Activated naive CD8-positive, alpha-beta T cell (primary cell): ENCODE data around the gene TSPAN15.

Experiments used
- H3K27ac Mint-ChIP-seq: one replicate; pipeline ENCODE4 v1.8.0; 2021; ENCODE audit warnings: mixed read lengths
- H3K27me3 Mint-ChIP-seq: one replicate; pipeline ENCODE4 v1.8.0; 2021; ENCODE audit warnings: mixed read lengths
- H3K36me3 Mint-ChIP-seq: one replicate; pipeline ENCODE4 v1.8.0; 2021; ENCODE audit warnings: mixed read lengths
- H3K4me1 Mint-ChIP-seq: one replicate; pipeline ENCODE4 v1.8.0; 2021; ENCODE audit warnings: low read depth, mixed read lengths
- H3K4me3 Mint-ChIP-seq: one replicate; pipeline ENCODE4 v1.8.0; 2021; ENCODE audit warnings: mild to moderate bottlenecking, mixed read lengths
- H3K9me3 Mint-ChIP-seq: one replicate; pipeline ENCODE4 v1.8.0; 2021; ENCODE audit warnings: low read depth, mixed read lengths

TSPAN15 gene

DNA sequence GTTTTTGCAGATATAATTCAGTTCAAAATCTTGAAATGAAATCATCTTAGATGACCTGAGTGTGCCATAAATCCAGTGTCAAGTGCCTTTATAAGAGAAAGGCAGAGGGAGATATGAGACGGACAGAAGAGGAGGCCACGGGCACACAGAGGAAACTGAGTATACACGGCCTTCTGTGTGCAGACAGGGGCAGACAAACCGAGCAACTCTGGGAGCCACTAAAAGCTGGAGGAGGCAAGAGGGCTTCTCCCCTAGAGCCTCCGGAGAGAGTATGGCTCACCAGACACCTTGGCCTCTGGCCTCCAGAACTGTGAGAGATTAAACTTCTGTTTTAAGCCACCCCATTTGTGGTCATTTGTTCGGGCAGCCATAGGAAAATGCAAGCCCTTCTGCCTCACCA, 12.6 kb downstream of the TSPAN15 start:
- Mint-ChIP-seq H3K4me3 (no peak overlapping the region), H3K4me1 (no peaks in the 10 kb centered on the region), H3K36me3 (no peaks in the 10 kb centered on the region), H3K9me3 (no peaks in the 10 kb centered on the region), H3K27ac (no peak overlapping the region), H3K27me3 (peaks cover 2% of the 10 kb centered on the region)

GRCh38 chr10:69464401-69464800, 13.1 kb downstream of the TSPAN15 start:
- H3K27me3 Mint-ChIP-seq: peaks cover 2% of the 10 kb centered on the region
- H3K4me3 Mint-ChIP-seq: no peak overlapping the region
- no peak overlapping the region for H3K27ac Mint-ChIP-seq
- no peaks in the 10 kb centered on the region for H3K9me3 Mint-ChIP-seq
- no peaks in the 10 kb centered on the region for H3K36me3 Mint-ChIP-seq
- H3K4me1 Mint-ChIP-seq: no peaks in the 10 kb centered on the region

DNA sequence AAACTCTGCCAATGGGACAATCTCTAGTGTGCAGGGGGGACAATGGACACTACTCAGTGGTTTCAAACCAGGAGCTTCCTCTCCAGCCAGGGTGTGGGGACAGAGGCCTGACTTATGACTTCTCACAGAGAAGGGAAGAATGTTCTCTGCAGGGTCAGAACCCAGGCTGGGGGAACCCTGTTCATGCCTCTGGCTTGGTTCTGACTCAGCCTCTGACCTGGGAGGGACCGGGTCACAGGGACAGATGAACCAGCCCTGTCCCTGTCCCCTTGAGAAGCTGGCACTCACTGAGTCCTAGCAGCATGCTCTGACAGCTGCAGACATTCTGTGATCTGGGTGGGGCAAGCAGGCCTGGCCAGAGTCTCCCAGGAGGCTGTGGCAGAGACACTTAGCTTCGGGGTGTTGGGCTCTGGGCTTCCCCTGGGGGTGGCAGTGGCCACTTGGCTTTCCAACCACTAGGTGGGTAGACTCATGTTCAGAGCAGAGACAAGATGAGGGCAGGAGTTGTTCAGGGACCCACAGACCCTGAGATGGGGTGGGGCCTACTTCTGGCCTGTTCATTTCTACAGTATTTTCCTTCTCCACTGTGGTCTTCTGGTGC, 13.6 kb downstream of the TSPAN15 start:
- Mint-ChIP-seq H3K9me3 (no peaks in the 10 kb centered on the region), H3K4me1 (no peaks in the 10 kb centered on the region), H3K36me3 (no peaks in the 10 kb centered on the region), H3K4me3 (no peak overlapping the region), H3K27ac (no peak overlapping the region), H3K27me3 (peaks cover 2% of the 10 kb centered on the region)

- Mint-ChIP-seq H3K27me3 (peaks cover 2% of the 10 kb centered on the region), H3K36me3 (no peaks in the 10 kb centered on the region), H3K9me3 (no peaks in the 10 kb centered on the region), H3K27ac (no peak overlapping the region), H3K4me3 (no peak overlapping the region), H3K4me1 (no peaks in the 10 kb centered on the region)
Measured at GRCh38 chr10:69465457-69466157, 14.3 kb downstream of the TSPAN15 start.

GRCh38 chr10:69466158-69466490, 14.9 kb downstream of the TSPAN15 start:
- Mint-ChIP-seq H3K27ac (no peak overlapping the region), H3K36me3 (no peaks in the 10 kb centered on the region), H3K27me3 (peaks cover 2% of the 10 kb centered on the region), H3K4me1 (no peaks in the 10 kb centered on the region), H3K4me3 (no peak overlapping the region), H3K9me3 (no peaks in the 10 kb centered on the region)

GRCh38 chr10:69466689-69467088, 15.4 kb downstream of the TSPAN15 start:
- H3K4me1 Mint-ChIP-seq: no peaks in the 10 kb centered on the region
- H3K27ac Mint-ChIP-seq: no peak overlapping the region
- H3K36me3 Mint-ChIP-seq: no peaks in the 10 kb centered on the region
- no peaks in the 10 kb centered on the region for H3K9me3 Mint-ChIP-seq
- H3K4me3 Mint-ChIP-seq: no peak overlapping the region
- H3K27me3 Mint-ChIP-seq: peaks cover 2% of the 10 kb centered on the region

DNA sequence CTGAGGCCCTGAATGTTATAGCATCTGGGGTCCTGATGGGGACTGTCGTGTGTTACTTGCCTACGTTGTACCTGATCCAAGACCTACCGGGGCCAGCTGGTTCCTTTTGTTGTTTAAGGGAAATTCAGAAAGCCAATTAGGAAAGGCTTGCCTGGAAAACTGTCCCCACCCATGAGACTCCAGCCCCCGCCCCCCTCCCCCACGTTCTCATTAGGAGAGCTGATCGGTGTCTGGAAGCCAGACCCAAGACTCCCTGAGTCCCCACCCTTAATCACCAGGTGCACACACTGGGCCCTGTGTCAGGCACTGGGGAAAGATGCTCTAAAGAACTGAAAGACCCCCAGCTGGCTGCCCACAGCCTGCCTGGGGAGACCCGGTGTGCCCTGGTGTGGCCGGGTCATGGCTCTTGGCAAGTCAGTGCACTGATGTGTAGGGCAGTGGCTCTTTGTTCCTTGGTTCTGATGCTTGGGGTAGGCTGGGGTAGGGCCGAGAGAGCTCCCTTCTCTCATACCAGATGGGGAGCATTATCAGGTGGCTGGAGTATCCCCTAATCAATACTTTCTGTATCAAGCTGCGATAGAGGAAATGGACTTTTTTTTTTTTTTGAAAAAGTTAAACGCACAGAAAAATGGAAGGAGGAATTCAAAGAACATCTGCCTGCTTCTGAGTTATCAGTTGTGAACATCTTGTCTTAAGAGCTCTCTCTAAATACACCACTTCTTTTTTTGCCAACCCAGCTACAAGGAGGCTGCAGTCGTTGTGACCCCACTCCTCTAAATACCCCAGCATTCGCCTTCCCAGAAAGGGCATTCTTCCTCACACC, 16.9 kb downstream of the TSPAN15 start:
- H3K36me3 Mint-ChIP-seq: no peaks in the 10 kb centered on the region
- no peaks in the 10 kb centered on the region for H3K9me3 Mint-ChIP-seq
- no peak overlapping the region for H3K4me3 Mint-ChIP-seq
- no peak overlapping the region for H3K27ac Mint-ChIP-seq
- H3K4me1 Mint-ChIP-seq: no peaks in the 10 kb centered on the region
- H3K27me3 Mint-ChIP-seq: no peaks in the 10 kb centered on the region

- Mint-ChIP-seq H3K27ac (no peak overlapping the region), H3K9me3 (no peaks in the 10 kb centered on the region), H3K36me3 (no peaks in the 10 kb centered on the region), H3K4me3 (no peak overlapping the region), H3K27me3 (no peaks in the 10 kb centered on the region), H3K4me1 (no peaks in the 10 kb centered on the region)
Measured at GRCh38 chr10:69468751-69469089, 17.5 kb downstream of the TSPAN15 start.

- Mint-ChIP-seq H3K27me3 (no peaks in the 10 kb centered on the region), H3K4me3 (no peak overlapping the region), H3K4me1 (no peaks in the 10 kb centered on the region), H3K27ac (no peak overlapping the region), H3K36me3 (no peaks in the 10 kb centered on the region), H3K9me3 (no peaks in the 10 kb centered on the region)
Measured at GRCh38 chr10:69469976-69470375, 18.7 kb downstream of the TSPAN15 start.

- Mint-ChIP-seq H3K27me3 (no peaks in the 10 kb centered on the region), H3K36me3 (no peaks in the 10 kb centered on the region), H3K27ac (no peak overlapping the region), H3K4me3 (no peak overlapping the region), H3K9me3 (no peaks in the 10 kb centered on the region), H3K4me1 (no peaks in the 10 kb centered on the region)
Measured at GRCh38 chr10:69470463-69471384, 19.5 kb downstream of the TSPAN15 start.

GRCh38 chr10:69472142-69472541, 20.9 kb downstream of the TSPAN15 start:
- no peaks in the 10 kb centered on the region for H3K27me3 Mint-ChIP-seq
- no peaks in the 10 kb centered on the region for H3K36me3 Mint-ChIP-seq
- no peaks in the 10 kb centered on the region for H3K9me3 Mint-ChIP-seq
- no peak overlapping the region for H3K4me3 Mint-ChIP-seq
- H3K4me1 Mint-ChIP-seq: no peaks in the 10 kb centered on the region
- H3K27ac Mint-ChIP-seq: no peak overlapping the region

GRCh38 chr10:69472544-69472943, 21.3 kb downstream of the TSPAN15 start:
- H3K9me3 Mint-ChIP-seq: no peaks in the 10 kb centered on the region
- no peaks in the 10 kb centered on the region for H3K36me3 Mint-ChIP-seq
- H3K4me3 Mint-ChIP-seq: no peak overlapping the region
- no peaks in the 10 kb centered on the region for H3K27me3 Mint-ChIP-seq
- no peak overlapping the region for H3K27ac Mint-ChIP-seq
- H3K4me1 Mint-ChIP-seq: no peaks in the 10 kb centered on the region

DNA sequence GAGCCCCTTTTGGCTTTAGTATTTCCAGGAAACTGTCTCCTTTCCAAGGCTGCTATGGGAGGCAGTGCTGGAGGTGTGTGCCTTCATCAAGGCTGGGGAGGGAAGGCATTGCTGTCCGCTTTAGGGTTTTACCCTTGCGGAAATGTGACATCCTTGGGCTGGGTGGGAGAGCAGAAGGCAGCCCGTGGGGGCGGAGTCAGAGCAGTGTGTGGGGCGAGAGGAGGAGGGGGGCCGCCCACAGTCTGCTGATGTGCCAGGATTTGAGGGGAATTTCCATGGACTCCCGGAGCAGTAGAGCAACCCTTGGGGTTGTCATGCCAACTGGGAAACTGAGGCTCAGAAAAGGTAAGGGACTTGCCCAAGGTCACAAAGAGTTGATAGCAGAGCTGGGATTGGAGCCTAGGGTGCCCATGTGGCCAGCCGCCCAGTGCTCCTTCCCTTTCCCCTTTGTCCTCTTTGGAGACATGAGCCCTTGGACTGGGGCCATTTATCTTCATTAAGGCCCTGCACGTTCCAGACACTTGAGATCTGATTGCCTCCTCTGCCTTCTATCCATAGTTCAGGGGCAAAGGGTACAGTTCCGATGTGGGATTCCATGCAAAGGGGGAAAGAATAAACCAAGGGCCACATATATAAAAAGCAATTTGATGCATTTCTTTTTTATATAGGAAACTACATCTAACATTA, 22.2 kb downstream of the TSPAN15 start:
- Mint-ChIP-seq H3K9me3 (no peaks in the 10 kb centered on the region), H3K36me3 (no peaks in the 10 kb centered on the region), H3K27me3 (no peaks in the 10 kb centered on the region), H3K27ac (no peak overlapping the region), H3K4me1 (no peaks in the 10 kb centered on the region), H3K4me3 (no peak overlapping the region)

DNA sequence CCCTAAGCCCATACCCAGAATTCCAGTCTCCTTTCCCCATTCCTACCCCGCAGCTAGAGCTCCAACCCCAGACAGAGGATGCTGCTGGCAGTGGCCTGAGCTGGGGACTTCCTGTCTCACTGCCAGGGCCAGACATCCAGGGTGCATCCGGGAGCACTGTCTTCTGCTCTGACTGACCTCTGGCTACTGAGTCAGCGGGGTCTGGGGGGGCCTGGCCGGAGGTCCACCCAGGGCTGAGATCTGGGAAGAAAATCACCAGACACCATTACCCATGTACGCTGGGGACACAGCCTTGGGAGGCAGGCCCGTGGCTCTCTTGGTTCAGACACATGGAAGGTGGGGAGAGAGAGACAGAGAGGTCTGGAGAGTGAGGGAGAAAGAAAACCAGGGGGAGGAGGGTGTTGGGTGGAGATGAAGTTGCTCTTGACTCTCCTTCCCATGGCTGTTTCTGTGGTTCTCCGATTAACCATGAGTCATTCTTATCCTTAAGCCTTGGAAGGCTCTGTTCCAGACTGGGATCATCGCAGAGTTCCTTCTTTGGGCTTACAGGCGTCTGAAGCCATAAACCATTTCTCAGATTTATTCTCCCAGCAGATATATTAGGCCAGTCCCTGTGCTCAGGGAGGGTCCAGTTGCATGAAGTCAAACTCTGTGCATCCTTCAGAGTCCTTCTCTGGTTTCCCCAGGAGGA, 23.6 kb downstream of the TSPAN15 start:
- H3K27me3 Mint-ChIP-seq: no peaks in the 10 kb centered on the region
- H3K4me1 Mint-ChIP-seq: no peaks in the 10 kb centered on the region
- no peak overlapping the region for H3K27ac Mint-ChIP-seq
- H3K4me3 Mint-ChIP-seq: no peak overlapping the region
- H3K9me3 Mint-ChIP-seq: no peaks in the 10 kb centered on the region
- H3K36me3 Mint-ChIP-seq: no peaks in the 10 kb centered on the region
